ENCODE results near the gene WWC1. TPM values are rescaled to one million over a fixed set of nuclear protein-coding genes. Genes with fewer than 3 reads are reported as not detected.

WWC1 gene
- total and polyA plus RNA-seq, 9 of the 15 experiments (the other 6 are each of a cell fraction or from before 2014, with no cell fraction given), result under 0.01 to 0.54 (median 0.42) TPM; not detected in 6

GRCh38 chr5:168486136-168486879, 194.9 kb downstream of the WWC1 start, which contains the start of gene RARS1 (continued):
- TF ChIP-seq ZBTB40 (IDR thresholded peaks at IDR 0.05) (peak; percentile 99), ZBTB40 (CRISPR knock-in tag; IDR thresholded peaks at IDR 0.05) (no peak), ZBTB1 (CRISPR knock-in tag; IDR thresholded peaks at IDR 0.05; ENCODE audit: borderline replicate concordance, low read depth) (peak; percentile 46; the same call in 1 of the 2 replicates), IFI16 (CRISPR knock-in tag; IDR thresholded peaks at IDR 0.05) (no peak), PHB2 (IDR thresholded peaks at IDR 0.05; ENCODE audit: low read depth) (0 out of 2 replicates have a peak, but pooled peaks have one; percentile 37), ZBTB9 (CRISPR knock-in tag; IDR thresholded peaks at IDR 0.05) (no peak), SMARCA5 (IDR thresholded peaks at IDR 0.05) (no peak), PTTG1 (tag; IDR thresholded peaks at IDR 0.05; ENCODE audit: low read depth) (no peak), ILK (tag; IDR thresholded peaks at IDR 0.05; ENCODE audit: borderline replicate concordance, low read depth) (no peak), ZNF354B (CRISPR knock-in tag; IDR thresholded peaks at IDR 0.05) (no peak), TOE1 (IDR thresholded peaks at IDR 0.05; ENCODE audit: borderline replicate concordance) (peak; percentile 50; the same call in 1 of the 2 replicates), TOE1 (CRISPR knock-in tag; IDR thresholded peaks at IDR 0.05; ENCODE audit: borderline replicate concordance, low read depth) (no peak), HDGF (IDR thresholded peaks at IDR 0.05) (no peak), THRAP3 (IDR thresholded peaks at IDR 0.05; ENCODE audit: borderline replicate concordance) (peak; percentile 83; the same call in 1 of the 2 replicates), STAT6 (CRISPR knock-in tag; IDR thresholded peaks at IDR 0.05) (no peak), NCOA6 (IDR thresholded peaks at IDR 0.05) (no peak)

Measured in K562 (cell line).